Right renal pelvis (tissue), 4 donors: Measurements from ENCODE around the gene DEDD. TPM values are rescaled to one million over a fixed set of nuclear protein-coding genes. Genes with fewer than 3 reads are reported as not detected.
A peak's percentile ranks its signal among the peaks of the same experiment; 100 is the strongest.

Experiments
- DNase-seq, 4 donors: peaks; one replicate each; pipeline ENCODE4 v3.0.0-alpha.2; 2013; ENCODE audit warnings: low read depth in 4 of 4, low spot score in 3 of 4, missing footprints in 1 of 4
- polyA plus RNA-seq, 4 donors: library from polyadenylated mRNA; unstranded; fragments of 120-200 nt; gene quantifications; one replicate each; pipeline ENCODE4 v1.2.1, GENCODE V29; 2013; ENCODE audit not compliant: insufficient read length in 4 of 4

Gene DEDD, protein sequence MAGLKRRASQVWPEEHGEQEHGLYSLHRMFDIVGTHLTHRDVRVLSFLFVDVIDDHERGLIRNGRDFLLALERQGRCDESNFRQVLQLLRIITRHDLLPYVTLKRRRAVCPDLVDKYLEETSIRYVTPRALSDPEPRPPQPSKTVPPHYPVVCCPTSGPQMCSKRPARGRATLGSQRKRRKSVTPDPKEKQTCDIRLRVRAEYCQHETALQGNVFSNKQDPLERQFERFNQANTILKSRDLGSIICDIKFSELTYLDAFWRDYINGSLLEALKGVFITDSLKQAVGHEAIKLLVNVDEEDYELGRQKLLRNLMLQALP
- 10 to 100 TPM; 47.2 to 59.6 (median 50.8) TPM for polyA plus RNA-seq

DNA sequence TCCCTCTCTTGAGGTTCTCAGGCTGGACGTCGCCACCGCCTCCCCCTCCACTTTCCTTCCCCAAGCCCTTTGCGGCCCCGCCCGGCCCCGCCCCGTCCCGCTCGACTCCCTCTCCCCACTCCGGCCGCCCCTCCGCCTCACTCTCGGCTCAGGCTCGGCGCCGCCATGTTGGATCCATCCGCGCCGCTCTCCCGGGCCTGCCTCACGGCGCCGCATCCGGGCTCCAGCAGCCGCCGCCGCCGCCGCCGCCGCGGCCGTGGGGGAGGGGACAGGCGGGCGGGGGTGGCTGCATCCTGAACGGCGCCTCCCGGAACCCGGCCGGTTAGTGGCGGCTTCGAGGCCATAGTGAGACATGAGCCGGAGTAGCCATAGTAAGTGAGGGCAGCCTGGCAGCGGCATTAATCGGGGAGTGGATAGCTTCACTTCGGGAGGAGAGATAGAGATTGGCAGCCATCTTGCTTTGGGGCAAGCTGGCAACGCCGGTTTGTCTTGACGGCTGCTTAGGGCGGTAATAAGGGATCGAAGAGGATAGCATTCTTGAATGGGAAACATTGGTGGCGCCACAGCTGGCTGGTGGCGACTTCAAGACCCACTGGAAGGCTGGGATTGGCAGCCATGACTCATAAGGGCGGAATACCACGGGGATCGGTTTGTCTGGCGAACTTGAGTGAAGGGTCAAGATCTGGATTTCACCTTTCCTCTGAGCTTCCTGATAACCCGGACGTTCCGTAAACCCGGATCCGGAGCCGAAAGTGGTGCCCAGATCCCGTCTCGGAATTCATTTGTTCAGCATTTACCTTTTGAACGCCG lies at the start of gene DEDD:
Gene DEDD, minus strand, starts transcription at position 258 of the 810 bp plus-strand sequence. CDS start 8,205 bp downstream, outside the sequence.
- DNase-seq, result peak; percentile 83 to 91 (median 86)

DNA sequence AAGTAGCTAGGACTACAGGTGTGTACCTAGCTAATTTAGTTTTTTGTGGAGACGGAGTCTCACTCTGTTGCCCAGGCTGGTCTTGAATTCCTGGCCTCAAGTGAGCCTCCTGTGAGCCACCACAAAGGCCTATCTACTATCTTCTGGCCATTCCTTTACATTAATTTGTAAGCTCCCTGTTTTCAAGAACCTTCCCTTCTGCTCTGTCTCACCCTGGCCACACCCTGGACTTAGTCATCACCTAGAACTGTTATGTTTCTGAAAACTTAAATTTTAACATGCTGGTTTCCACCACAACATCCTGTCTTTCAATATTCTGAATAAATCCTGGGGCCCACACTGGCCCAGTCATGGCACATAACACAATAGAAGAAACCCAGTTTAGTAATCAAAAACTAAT lies 49.7 kb upstream of the DEDD start:
- DNase-seq, result no peak

DNA sequence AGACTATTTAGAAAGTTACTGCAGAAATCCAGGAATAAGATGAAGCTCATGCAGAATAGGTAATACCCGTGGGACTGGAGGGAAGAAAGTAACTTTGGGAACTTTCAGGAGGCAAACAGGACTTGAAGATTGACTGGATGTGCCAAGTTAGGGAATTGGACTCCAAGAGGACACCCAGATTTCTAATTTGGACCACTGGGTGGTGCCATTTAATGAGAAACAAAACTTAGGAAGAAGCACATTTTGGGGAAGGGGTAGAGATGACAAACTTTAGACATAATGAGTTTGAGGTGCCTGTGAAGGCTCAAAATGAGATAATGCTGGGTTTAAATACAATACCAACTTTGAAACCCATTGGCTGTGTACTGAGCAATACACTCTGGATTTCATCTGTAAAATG lies 48.2 kb upstream of the DEDD start:
- DNase-seq, result no peak

DNA sequence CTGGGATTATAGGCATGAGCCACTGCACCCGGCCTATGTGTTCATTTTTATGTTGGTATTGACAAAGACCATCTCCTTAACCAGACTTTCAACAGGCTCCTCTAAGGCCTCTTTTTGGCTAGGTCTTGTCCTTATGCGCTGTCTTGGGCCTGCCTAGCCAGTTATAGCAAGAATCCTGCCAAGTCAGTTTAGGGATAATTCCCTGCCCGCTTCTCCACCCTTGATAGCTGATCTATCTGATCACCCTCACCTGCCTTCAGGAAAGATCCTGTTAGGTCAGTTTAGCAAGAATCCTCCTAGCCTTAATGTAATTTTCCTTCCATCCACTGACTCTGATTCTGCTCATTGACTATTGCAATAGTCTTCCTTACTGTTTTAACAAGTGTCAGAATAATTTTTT lies 47.2 kb upstream of the DEDD start:
- DNase-seq, result no peak

DNA sequence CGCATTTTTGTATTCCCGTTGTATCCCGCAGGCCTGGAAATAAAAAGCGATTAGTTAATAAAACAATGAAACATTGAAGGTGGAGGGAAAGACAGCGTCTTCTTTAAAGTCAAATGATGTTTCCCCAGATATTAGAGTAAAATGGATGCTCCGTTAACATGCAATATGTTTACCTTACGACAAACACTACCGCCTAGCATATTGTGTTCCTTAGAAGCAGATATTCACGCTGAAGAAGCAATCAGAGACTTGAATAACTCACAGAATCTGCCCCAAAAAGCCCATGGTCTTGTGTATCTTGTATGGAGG lies 45.4 kb upstream of the DEDD start:
- no peak for DNase-seq

DNA sequence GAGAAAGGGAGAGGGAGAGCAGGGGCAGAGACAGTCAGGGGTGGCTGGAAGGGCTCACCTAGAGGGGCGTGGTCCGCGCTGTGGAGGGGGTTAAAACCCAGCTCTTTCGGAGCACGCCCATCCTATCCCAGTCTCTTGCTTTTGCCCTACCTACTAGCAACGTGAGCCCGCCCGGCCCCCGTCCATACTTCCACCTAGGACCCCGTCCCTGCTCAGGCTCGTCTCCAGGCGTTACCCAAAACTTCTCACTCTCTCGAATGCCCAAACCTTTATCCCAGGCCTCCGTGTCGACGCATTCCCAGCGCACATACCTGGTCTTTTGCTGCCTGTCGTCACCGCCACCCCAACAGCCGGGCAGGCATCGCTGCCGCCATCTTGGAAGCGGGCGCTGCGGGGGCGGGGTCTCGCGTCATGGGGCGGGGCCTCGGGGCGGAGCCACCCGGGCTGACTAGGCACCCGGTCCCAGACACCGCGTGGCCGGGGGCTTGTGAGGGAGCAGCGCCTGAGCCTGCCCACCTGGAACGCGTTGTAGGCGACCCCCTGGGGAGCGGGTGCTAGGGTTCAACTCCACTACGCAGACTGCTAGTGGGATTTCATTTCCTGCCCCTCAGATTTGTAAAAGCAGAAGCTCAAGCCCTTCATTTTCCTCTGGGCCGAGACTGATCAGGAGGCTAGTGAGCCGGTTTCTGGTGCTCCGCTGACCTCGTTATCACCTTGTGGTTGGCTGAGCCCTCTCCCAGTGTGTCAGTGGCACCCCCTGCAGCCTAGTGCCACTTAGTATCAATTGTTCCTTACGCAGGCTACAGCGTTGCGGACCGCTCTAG lies 44.9 kb upstream of the DEDD start, which contains the start of gene B4GALT3:
Gene B4GALT3, minus strand, starts transcription at position 396 of the 824 bp plus-strand sequence. CDS start 1,447 bp downstream, outside the sequence.
- peak in 1 of 4 donors; percentile 86 for DNase-seq

DNA sequence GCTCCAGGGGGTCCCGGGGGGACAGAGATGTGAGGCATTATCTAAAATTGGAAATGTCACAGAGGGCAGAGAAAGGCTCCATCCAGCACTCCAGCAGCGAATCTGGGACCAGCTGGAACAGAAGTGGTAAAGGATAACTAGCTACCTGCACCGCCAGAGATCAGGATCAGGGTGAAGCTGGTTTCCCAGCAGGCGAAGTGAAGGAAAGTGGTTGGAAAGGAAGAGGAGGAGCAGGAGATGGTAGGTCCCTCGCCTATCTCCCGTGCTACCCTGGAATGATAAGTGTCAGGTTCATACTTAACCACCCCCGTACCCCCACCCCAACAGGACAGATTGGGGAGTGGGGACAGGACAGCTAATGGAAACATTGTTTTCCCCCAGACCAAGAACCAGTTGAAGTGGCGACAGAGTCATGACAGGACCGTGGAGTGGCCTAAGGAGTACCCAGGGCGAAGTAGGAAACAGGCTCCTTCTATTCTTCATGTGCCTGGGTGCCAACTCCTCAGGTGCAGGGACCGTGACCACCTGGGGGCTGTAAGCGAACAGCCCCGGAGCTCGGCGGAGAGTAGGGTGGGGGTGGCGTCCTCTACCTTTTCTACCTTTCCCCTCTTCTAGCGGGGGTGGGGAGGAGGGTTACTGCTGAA lies 44.1 kb upstream of the DEDD start:
- no peak for DNase-seq

DNA sequence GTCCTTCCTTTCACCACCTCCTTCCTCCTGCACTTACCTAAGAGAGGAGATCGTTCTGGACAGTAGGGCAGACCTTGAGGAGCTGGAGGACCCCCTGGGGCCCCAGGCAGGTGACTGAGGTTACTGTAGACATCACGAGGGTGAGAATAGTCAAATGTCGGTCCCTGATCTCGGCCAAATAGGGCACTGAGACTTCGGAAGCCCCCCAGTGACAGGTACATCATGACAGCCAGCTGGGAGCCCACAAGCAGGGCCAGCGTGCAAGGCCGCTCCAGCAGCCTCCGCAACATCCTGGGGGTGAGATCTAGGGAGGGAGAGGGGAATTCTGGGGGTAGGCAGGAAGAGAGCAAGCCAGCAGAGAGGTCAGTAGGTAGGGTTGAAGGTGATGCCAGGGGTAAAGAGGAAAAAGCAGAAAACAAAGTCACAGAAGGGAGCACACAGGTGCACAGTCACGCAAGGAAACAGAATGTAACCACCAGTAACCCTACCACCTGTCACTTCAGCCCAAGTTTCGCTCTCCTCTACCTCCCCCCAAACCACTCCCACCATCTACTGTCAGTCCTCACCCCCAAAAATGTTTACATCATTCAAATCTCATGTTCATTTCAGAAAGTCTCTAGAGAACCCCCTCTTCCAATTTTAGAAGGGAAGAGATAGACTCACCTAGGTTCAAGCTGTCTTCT lies 43.4 kb upstream of the DEDD start:
- DNase-seq, result no peak

DNA sequence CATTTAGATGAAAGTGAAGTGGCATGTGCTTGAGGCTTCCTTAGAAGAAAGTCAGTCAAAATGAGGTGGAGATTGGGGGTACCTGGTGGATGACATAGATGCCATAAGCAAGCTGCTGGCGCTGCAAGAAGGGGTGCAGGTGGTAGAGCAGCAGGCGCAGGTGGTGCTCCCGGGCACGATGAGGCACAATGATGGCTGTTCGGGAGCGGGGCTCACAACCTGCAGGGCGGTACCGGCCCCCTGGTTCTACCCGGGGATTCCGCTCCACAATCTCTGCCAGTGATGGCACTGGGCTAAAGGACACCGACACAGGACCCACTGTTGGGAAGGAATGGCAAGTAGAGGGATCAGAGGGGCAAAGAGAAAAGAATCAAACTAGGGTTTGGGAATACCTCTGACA lies 42.4 kb upstream of the DEDD start:
- no peak for DNase-seq

DNA sequence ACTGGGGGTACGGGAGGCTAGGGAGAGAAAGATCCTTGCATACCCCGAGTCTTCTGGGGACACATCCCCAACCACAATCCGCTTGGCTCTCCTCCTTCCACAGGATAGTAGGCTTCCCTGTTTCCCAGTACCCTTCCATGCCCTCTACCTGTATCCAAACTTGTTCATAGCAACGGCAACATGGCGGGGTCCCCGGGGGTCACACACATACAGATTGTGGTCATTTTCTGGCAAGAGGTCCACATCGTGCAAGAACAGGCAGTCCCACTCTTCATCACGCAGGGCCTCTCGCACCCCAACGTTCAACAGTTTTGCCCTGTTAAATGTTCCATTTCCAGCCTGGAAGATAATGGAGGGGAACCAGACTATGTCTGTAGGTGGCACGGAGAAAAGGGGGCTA lies 41.2 kb upstream of the DEDD start:
- no peak for DNase-seq

DNA sequence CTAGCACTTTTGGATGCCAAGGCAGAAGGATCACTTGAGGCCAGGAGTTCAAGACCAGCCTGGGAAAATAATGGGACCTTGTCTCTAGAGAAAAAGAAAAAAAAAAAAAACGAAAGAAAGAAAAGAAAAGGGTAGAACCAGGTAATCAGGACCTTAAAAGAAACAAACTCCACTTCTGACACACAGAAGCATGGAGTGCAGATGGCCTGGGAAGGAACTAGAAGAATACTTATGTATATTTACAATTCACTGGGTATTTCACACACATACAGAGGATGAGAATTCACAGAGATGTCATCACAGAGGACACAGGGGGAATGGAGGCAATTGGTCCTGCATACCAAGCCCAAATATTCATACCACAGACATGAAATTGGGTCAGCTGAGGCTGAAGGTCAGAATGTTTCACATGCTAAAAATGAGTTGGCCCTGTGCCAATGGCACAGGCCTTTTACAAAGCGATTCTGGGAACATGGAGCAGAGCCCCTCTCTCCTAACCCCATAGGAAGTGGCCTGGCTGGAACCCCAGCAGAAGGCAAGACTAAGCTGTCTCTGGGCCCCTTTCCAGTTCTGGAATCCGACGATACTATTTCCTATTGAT lies 40.4 kb upstream of the DEDD start:
- DNase-seq, result no peak

DNA sequence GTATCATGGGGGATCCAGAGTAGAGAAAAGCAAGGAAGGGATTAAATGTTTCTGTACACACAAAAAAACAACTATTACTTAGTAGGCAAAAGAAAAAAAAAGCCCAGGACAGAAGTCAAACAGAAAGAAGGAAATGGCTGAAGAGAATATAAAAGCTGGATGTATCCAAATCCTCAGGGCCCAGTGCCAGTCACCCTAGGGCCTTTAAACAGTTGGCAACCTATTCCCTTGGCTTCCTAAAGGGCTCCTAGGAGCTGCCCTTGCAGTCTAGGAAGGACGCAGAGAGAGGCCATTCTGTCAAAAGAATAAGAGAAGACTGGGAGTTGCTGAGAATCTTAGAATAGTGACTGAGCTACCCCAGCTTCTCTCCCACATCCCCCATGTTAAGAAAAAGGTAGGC lies 39.9 kb upstream of the DEDD start:
- no peak for DNase-seq

DNA sequence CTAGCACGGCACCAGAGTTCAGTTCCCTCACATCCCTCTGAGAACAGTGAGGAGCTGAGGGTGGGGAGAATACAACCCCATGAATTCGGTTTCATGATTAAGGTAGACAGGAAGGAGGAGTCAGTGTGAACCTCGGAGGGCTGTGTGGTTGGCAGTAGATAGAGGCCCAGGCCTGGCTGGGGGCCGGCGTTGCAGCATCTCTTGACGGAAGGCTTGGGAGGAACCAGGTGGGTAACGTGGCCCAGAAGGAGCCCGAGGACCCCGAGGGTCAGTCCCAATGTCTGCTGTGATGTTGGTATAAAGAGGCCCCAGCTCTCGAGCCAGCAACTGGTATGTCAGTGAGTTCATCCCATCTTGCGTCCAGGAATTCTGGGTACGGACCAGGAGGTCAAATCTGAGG lies 39.2 kb upstream of the DEDD start:
- DNase-seq, result no peak

DNA sequence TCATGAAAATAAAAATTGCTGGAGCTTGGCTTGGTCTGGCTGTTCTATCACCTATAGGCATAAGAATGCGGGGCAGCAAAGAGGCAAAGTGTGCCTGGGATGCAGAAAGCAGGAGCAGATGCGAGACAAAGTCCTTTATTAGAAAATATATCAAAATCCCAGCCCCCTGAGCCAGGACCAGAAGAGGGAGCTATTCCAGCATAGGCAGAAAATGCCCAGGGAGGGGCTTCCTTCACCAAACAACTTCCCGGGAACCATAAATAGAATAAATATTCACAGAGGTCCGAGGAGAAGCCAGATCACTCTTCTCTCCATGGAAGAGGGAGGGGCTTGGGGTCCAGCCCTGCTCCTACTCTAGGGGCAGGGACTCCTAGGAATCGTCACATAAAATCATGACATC lies 38.7 kb upstream of the DEDD start:
- DNase-seq, result no peak

DNA sequence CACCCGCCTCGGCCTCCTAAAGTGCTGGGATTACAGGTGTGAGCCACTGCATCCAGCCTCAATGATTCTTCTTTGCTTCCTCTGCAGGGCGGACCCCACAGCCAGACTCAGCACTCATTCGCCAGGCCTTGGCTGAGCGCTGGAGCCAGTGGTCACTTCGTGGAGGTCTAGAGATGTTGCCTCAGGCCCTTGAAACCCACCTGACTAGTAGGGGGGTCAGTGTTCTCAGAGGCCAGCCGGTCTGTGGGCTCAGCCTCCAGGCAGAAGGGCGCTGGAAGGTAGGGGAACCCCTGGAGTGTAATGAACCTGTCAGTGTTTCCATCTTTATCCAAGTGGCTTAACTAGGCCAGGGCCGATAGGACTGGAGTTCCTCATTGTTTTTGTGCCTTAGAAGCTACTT lies 36.4 kb upstream of the DEDD start:
- no peak for DNase-seq

DNA sequence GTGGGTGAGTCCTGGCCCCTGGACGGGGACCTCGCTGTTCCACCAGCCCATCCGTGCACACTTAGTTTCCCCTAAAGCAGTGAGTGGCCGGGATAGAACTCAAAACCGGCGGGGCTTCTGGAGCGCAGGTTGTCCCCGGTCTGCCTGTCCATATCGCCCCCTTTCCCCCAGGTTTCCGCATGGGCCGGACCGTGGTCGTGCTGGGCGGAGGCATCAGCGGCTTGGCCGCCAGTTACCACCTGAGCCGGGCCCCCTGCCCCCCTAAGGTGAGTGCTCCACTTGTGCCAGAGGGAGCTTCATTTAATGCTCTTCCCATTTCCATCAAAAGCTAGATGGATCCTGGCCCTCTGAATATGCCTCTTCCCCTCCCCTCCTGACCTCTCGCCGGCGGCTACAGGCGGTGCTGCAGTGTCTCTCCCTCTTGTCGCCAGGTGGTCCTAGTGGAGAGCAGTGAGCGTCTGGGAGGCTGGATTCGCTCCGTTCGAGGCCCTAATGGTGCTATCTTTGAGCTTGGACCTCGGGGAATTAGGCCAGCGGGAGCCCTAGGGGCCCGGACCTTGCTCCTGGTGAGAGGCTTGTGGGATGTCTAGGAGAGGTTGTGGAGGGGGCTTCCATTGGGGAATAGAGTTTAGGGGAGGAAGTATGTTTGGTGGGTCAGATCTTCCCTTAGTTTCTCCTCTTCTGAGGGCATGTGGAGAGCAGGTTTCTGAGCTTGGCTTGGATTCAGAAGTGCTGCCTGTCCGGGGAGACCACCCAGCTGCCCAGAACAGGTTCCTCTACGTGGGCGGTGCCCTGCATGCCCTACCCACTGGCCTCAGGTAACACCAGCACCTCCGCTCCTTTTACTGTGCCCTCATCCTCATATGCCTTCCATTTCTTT lies 34.4 kb upstream of the DEDD start:
- no peak for DNase-seq

DNA sequence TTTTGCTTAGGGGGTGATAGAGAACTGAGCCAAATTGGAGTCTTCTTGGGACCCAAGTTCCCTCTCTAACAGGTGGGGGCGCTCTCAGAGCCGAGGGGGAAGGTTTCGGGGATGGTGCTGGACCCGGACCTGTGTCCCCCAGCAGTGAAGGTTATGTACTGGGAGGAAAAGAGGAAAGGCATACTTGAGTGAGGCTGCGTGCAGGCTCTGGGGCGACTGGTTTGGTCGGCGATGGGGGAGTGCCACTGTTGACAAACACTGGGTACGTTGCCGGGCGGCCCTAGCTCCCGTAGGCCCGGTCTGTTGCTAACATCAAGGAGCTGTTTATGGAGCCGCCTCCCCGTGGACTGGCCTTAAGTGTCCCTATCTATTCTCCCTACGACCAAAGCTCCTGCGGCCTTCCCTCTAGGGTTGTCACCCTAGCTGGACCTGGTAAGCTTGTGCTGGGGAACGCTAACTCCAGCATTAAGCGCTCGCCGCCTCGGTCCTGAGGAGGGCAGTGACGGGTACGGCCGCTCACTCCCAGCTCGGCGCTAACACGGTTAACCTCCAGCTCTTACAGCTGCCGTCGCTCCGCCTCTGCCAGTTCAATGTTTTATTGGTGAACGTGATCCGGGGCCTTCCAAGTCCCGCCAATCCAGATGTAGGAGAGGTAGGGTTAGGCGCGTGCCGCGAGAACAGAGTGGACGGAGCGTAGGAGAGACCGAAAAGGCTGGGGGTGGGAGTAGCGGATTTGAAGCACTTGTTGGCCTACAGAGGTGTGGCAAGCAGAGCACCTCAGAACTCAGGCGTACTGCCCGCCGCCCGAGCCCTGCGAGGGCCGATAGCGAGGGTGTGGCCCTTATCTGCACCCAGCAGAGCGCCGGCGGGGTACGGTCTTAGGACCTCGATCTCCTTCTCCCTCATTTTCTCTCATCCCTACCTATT lies 33.5 kb upstream of the DEDD start, which contains the start of gene PPOX:
Gene PPOX, plus strand, starts transcription at position 685 of the 927 bp plus-strand sequence. CDS start 422 bp downstream, outside the sequence.
- peak; percentile 91 to 98 (median 96) for DNase-seq
